Femur (tissue), 1 donor: ENCODE measurements around the gene ZBTB14.
A peak's percentile ranks its signal among the peaks of the same experiment; 100 is the strongest.

ENCODE experiments used
- DNase-seq: peaks from one replicate; pipeline ENCODE4 v3.0.0-alpha.2; 2017

ZBTB14 gene

DNA sequence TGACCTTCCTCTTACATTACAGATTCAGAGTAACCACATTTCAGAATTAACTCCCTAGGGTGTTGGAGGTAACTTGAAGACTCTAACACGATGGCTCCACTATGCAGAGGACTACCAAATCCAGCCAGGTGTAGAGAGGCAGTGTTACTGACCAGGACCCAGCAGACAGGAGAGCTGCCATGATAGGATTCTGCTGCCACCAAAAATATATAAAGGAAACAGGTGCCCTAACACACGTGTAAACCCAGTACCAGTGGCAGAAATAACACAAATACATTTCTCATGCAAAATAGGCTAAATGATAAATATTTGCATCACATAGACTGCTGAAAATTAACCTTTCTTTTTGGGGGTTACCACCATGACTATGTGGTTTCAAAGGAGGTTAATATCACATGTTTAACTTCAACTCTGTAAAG lies 7.0 kb downstream of the ZBTB14 start:
- no peak for DNase-seq

GRCh38 chr18:5287854-5288253 lies 7.7 kb downstream of the ZBTB14 start:
- DNase-seq: no peak

- DNase-seq: no peak
Measured at GRCh38 chr18:5286525-5286924, 9.0 kb downstream of the ZBTB14 start.

DNA sequence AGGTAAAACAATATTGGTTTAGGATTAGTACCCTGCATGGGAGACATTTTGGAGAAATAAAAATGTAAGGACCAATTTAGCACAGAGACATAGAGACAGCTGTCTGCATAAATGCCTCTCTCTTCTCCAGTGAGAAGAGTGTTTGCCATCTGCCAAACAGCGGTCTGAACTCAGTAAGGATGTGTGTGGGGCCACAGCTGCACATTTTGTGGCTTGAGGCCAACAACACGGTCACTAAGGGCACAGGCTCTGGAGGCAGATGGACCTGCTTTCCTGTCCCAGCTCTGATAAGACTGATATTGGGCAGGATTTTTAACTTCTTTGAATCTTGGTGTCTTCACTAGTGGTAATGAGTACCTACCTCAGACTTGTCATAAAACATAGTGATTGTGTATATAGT lies 10.2 kb downstream of the ZBTB14 start:
- peak; percentile 67 for DNase-seq

DNA sequence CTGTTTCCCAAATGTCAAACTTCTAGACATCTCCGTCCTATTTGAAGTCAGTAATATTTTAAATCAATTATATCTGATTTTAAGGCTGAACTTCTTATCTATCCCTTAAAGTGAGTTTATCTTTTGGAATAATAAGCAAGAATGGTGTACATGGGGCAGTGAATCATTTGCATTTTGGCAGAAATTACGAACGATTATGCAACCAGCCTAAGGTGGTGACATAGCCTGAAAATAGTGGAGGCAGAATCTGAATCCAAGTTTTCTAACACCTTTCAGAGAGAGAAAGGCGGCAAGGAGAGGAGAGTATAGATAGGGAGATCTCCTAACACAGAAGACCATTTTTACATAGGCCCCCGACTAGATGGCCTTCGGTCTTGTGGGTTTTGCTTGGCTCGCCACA lies 10.7 kb downstream of the ZBTB14 start:
- DNase-seq: no peak

GRCh38 chr18:5282770-5283169 lies 12.8 kb downstream of the ZBTB14 start:
- DNase-seq: no peak

- no peak for DNase-seq
Measured at GRCh38 chr18:5276947-5277346, 18.6 kb downstream of the ZBTB14 start.

- no peak for DNase-seq
Measured at GRCh38 chr18:5275872-5276271, 19.7 kb downstream of the ZBTB14 start.

- DNase-seq: no peak
Measured at GRCh38 chr18:5268874-5269273, 26.7 kb downstream of the ZBTB14 start.

DNA sequence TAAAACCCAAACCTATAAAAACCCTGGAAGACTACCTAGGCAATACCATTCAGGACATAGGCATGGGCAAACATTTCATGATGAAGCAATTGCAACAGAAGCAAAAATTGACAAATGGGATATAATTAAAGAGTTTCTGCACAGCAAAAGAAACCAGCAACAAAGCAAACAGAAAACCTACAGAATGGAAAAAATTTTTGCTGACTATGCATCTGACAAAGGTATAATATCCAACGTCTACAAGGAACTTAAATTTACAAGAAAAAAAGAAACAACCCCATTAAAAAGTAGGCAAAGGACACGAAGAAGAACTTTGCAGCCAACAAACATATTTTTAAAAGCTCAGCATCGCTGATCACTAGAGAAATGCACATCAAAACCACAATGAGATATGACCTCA lies 28.8 kb downstream of the ZBTB14 start:
- DNase-seq: no peak

GRCh38 chr18:5253910-5254309 lies 41.6 kb downstream of the ZBTB14 start:
- no peak for DNase-seq

GRCh38 chr18:5251117-5251516 lies 44.4 kb downstream of the ZBTB14 start:
- DNase-seq: no peak

DNA sequence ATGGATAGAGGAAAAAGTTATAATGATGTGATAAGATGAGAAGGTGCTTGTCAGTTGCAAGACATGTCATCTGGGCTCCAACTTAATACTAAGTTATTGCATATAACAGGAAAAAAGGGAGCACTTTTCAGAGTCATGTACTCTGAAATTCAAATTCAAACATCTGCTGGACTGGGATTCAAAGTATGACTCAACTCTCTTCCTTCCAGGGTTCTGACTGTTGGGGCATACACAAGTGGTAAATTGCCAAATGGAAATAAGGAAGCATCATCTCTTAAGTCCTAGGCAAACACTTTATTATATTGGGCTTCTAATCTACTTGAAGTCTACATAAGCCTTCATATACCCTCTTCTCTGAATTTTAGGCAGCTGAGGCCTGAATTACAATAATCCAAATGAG lies 44.9 kb downstream of the ZBTB14 start:
- DNase-seq: no peak

DNA sequence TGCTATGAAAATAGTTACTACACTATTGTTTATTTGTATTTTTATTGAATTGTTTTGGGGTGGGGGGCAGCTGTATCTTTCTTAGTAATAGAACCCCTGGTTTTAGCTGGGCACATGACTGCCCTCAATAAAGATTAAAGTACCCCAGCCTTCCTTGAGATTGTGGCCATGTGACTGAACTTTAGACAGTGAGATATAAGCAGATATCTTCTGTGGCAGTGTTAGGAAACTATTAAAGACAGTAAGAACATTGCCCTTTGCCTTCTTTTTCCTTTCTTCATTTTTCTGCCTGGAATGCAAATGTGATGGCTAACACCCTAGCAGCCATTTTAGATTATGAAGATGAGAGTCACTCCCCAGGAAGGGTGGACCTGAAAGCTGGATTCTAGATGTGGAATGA lies 50.6 kb downstream of the ZBTB14 start:
- DNase-seq: no peak

DNA sequence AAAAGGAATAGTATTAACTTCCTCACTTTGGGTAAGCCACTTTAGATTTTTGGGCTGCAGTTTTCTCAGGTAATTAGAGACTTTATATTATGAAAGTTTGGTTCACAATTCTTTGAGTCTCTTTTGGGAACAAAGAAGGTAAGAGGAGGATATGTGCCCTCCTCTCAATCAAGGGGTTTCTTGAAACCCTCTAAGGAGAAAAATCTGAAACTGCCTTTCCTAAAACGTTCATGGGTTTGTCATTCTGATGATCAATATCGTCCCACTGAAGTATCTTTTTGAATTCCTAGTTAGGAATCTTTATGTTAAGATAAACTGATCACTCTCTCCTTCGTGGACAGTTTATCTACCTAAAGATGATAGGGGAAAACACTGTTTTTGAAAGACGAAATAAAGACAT lies 56.1 kb downstream of the ZBTB14 start:
- DNase-seq: no peak
